Measurements from ENCODE around the gene GCSAM.

GRCh38 chr3:112119962-112120836, 12.8 kb downstream of the GCSAM start:
- TF ChIP-seq, protein P1, sequence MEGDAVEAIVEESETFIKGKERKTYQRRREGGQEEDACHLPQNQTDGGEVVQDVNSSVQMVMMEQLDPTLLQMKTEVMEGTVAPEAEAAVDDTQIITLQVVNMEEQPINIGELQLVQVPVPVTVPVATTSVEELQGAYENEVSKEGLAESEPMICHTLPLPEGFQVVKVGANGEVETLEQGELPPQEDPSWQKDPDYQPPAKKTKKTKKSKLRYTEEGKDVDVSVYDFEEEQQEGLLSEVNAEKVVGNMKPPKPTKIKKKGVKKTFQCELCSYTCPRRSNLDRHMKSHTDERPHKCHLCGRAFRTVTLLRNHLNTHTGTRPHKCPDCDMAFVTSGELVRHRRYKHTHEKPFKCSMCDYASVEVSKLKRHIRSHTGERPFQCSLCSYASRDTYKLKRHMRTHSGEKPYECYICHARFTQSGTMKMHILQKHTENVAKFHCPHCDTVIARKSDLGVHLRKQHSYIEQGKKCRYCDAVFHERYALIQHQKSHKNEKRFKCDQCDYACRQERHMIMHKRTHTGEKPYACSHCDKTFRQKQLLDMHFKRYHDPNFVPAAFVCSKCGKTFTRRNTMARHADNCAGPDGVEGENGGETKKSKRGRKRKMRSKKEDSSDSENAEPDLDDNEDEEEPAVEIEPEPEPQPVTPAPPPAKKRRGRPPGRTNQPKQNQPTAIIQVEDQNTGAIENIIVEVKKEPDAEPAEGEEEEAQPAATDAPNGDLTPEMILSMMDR (IDR thresholded peaks at IDR 0.05; ENCODE audit: low read depth, low read length, missing input control), result no peak
- TF ChIP-seq JUND (IDR thresholded peaks at IDR 0.05) (no peak), GABPA (IDR thresholded peaks at IDR 0.05 in 1 of 2, conservative IDR thresholded peaks at IDR 0.05 in 1 of 2) (no peak), TAF1 (conservative IDR thresholded peaks at IDR 0.05) (no peak), SP1 (IDR thresholded peaks at IDR 0.05) (no peak), FOXA1 (IDR thresholded peaks at IDR 0.05) (no peak)
- TF ChIP-seq, protein P2, sequence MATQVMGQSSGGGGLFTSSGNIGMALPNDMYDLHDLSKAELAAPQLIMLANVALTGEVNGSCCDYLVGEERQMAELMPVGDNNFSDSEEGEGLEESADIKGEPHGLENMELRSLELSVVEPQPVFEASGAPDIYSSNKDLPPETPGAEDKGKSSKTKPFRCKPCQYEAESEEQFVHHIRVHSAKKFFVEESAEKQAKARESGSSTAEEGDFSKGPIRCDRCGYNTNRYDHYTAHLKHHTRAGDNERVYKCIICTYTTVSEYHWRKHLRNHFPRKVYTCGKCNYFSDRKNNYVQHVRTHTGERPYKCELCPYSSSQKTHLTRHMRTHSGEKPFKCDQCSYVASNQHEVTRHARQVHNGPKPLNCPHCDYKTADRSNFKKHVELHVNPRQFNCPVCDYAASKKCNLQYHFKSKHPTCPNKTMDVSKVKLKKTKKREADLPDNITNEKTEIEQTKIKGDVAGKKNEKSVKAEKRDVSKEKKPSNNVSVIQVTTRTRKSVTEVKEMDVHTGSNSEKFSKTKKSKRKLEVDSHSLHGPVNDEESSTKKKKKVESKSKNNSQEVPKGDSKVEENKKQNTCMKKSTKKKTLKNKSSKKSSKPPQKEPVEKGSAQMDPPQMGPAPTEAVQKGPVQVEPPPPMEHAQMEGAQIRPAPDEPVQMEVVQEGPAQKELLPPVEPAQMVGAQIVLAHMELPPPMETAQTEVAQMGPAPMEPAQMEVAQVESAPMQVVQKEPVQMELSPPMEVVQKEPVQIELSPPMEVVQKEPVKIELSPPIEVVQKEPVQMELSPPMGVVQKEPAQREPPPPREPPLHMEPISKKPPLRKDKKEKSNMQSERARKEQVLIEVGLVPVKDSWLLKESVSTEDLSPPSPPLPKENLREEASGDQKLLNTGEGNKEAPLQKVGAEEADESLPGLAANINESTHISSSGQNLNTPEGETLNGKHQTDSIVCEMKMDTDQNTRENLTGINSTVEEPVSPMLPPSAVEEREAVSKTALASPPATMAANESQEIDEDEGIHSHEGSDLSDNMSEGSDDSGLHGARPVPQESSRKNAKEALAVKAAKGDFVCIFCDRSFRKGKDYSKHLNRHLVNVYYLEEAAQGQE (IDR thresholded peaks at IDR 0.05), result no peak
- TF ChIP-seq, protein P3, sequence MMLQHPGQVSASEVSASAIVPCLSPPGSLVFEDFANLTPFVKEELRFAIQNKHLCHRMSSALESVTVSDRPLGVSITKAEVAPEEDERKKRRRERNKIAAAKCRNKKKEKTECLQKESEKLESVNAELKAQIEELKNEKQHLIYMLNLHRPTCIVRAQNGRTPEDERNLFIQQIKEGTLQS (IDR thresholded peaks at IDR 0.05), result no peak
- TF ChIP-seq, protein P4, sequence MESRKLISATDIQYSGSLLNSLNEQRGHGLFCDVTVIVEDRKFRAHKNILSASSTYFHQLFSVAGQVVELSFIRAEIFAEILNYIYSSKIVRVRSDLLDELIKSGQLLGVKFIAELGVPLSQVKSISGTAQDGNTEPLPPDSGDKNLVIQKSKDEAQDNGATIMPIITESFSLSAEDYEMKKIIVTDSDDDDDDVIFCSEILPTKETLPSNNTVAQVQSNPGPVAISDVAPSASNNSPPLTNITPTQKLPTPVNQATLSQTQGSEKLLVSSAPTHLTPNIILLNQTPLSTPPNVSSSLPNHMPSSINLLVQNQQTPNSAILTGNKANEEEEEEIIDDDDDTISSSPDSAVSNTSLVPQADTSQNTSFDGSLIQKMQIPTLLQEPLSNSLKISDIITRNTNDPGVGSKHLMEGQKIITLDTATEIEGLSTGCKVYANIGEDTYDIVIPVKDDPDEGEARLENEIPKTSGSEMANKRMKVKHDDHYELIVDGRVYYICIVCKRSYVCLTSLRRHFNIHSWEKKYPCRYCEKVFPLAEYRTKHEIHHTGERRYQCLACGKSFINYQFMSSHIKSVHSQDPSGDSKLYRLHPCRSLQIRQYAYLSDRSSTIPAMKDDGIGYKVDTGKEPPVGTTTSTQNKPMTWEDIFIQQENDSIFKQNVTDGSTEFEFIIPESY (IDR thresholded peaks at IDR 0.05), result no peak
- TF ChIP-seq, protein P5, sequence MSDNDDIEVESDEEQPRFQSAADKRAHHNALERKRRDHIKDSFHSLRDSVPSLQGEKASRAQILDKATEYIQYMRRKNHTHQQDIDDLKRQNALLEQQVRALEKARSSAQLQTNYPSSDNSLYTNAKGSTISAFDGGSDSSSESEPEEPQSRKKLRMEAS (IDR thresholded peaks at IDR 0.05), result no peak

Measured in liver (tissue), 3 donors.